ENCODE data around the gene FARP1.

FARP1 gene

DNA sequence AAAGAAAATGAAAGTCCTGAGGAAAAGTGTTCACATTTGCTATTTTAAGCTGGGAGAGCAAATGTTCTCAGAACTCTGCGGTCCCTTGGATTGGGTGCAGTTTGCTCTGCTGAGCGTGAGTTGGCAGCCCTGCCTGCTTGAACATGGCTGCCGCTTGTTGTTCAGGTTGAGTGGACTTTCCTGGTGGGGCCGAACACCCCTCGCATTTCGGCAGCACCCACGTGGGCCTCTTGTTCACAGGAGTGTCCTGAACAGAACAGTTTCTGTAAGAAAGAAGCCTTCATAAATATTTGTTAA lies 45.0 kb downstream of the FARP1 start:
- TF ChIP-seq, protein P1, sequence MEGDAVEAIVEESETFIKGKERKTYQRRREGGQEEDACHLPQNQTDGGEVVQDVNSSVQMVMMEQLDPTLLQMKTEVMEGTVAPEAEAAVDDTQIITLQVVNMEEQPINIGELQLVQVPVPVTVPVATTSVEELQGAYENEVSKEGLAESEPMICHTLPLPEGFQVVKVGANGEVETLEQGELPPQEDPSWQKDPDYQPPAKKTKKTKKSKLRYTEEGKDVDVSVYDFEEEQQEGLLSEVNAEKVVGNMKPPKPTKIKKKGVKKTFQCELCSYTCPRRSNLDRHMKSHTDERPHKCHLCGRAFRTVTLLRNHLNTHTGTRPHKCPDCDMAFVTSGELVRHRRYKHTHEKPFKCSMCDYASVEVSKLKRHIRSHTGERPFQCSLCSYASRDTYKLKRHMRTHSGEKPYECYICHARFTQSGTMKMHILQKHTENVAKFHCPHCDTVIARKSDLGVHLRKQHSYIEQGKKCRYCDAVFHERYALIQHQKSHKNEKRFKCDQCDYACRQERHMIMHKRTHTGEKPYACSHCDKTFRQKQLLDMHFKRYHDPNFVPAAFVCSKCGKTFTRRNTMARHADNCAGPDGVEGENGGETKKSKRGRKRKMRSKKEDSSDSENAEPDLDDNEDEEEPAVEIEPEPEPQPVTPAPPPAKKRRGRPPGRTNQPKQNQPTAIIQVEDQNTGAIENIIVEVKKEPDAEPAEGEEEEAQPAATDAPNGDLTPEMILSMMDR (IDR thresholded peaks at IDR 0.05; ENCODE audit: control insufficient read depth, extremely low read depth, insufficient read depth) = no peak
- H3K4me3 ChIP-seq (ENCODE audit: low read depth, low read length) = no peak overlapping the region
- no peak for DNase-seq (ENCODE audit: low read depth)

DNA sequence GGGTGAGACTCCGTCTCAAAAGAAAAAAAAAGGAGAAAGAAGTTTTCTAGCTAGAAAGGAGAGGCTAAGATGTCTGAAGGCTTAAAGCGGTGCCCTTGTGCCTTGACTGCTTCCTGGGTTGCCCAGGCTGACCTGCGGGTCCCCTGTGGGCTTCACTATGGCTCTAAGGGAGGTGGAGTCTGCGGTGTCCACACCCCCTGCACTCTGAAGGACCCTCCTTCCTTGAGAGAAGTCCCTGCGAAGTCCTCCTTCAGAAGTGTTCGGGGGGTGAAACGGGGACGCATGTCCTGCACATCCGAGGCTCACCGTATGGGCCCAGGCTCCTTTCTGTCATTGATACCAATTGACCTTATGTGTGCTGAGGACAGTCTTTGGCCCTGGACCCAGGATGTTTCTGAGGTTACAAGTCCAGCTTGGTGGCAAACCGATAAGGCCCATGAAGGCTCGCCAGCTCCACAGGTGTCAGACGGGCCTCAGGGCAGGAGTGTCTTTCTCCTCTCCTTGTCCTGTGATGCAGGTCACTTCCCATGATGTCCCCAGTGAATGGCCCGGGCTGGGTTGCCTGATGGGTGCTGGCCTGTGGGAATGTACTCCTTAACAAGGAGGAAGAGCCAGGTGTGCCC lies 45.8 kb downstream of the FARP1 start:
- no peak for DNase-seq (ENCODE audit: low read depth)
- TF ChIP-seq, protein P1 (IDR thresholded peaks at IDR 0.05; ENCODE audit: control insufficient read depth, extremely low read depth, insufficient read depth) = no peak
- no peak overlapping the region for H3K4me3 ChIP-seq (ENCODE audit: low read depth, low read length)

DNA sequence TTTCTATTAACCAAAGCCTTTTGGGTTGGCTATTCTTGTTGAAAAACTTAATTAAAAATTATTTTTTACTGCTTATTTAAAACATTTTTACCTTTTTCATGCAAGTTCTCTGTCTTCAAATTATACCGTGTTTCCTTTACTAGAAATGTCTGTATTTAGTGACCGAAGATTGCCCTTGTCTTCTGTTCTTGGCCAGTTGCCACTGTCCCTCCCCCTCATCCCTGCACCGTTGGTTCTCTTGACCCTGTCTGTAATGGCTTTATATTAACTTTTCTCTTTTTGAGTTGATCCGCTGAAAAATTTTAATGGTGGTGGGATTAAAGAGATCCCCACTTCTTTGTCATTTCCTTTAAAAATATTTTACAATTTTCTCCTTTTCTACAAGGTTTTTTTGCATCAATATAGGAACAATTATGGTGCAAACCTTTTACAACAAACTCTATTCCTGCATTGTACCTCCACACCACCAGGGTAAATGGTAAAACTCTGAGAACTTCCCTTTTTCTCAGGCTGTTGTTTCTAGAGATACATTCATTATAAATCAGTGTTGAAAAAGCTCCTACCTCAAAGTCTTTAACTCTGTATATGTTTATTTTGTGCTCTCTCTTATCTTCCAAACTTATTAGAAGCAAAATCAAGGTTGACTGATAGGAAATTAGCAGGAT lies 47.1 kb downstream of the FARP1 start:
- TF ChIP-seq, protein P1 (IDR thresholded peaks at IDR 0.05; ENCODE audit: control insufficient read depth, extremely low read depth, insufficient read depth) = no peak
- no peak for DNase-seq (ENCODE audit: low read depth)
- no peak overlapping the region for H3K4me3 ChIP-seq (ENCODE audit: low read depth, low read length)

DNA sequence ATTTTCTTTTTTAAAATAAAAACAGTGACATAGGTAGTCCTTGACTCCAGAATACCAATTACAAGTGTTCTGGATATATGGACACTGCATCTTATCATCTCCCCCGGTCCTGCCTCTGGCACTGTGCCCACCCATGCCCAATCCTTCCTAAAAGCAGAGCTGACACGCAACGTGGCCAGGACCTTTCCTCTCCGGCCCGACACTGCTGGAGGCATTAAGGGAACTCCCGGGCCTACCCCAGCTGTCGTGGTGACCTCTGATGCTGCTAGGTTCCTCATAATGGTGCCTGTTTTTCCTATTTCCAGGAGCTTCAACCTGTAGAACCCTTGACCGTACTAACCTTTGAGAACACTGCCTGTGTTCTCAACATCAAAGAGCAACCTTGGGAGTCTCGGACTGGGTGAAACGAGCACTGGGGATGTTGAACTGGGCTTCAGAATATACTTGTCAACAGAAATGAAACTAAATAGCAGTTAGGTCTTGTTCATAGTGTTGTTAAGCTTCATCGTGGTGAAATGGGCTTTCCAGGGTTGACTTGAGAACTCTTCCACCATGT lies 48.1 kb downstream of the FARP1 start:
- DNase-seq (ENCODE audit: low read depth) = no peak
- TF ChIP-seq, protein P1 (IDR thresholded peaks at IDR 0.05; ENCODE audit: control insufficient read depth, extremely low read depth, insufficient read depth) = no peak

DNA sequence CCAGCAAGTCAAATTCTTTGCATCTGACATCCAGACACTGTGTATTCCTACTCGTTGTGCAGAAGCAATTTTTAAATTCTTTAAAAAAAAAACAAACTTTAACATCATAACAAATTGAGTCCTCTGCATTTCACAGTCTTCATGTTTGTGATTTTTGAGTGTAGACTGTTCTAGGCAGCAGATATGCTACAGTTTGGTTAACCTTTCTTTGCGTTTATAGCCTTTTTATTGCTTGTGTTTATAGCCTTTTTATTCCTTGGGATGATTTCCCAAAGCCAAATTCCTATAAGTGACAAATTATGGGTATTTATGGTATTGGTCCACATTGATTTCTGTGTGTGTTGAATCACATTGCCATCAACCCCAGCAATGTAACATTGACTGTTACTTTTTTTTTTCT lies 49.1 kb downstream of the FARP1 start:
- H3K4me3 ChIP-seq (ENCODE audit: low read depth, low read length) = no peak overlapping the region
- DNase-seq (ENCODE audit: low read depth) = no peak
- TF ChIP-seq, protein P1 (IDR thresholded peaks at IDR 0.05; ENCODE audit: control insufficient read depth, extremely low read depth, insufficient read depth) = no peak

More for the DNA sequence above, 48.1 kb downstream of the FARP1 start:
- no peak overlapping the region for H3K4me3 ChIP-seq (ENCODE audit: low read depth, low read length)

DNA sequence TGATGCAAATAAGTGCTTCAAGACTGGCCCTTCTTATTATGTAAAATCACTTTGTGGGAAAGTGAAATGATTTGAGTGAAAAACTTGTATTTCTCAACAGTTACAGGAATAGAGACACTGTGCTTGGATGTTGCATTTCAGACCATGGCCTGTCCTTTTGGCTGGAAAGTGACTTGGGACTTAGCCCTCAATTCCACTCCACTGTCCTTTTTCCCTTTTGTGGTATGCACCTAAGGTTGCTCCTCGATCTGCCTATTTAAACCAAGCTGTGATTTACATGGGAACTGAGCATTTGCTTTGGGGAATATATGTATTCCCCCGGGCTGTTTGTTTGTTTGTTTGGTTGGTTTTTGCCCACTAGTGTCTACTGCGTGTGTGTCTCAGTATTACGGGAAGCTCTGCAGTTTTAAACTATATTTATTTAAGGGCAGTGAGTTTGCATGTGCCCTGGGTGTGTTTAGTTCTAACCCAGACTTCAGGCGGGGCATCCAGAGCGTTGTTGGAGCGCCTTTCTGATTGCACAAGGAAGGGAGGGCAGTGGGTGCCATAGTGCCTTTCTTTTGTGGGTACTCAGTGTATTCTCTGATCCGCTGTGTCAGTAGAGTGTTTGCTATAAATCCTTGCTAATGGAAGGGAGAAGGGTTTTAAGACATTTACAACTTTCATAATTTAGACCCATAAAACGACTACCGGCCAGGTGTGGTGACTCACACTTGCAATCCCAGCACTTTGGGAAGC lies 52.3 kb downstream of the FARP1 start:
- TF ChIP-seq, protein P1 (IDR thresholded peaks at IDR 0.05; ENCODE audit: control insufficient read depth, extremely low read depth, insufficient read depth) = no peak
- DNase-seq (ENCODE audit: low read depth) = no peak
- H3K4me3 ChIP-seq (ENCODE audit: low read depth, low read length) = no peak overlapping the region

Data from LNCaP clone FGC (cell line).